Measurements from ENCODE around the gene TACO1.

Gene TACO1

DNA sequence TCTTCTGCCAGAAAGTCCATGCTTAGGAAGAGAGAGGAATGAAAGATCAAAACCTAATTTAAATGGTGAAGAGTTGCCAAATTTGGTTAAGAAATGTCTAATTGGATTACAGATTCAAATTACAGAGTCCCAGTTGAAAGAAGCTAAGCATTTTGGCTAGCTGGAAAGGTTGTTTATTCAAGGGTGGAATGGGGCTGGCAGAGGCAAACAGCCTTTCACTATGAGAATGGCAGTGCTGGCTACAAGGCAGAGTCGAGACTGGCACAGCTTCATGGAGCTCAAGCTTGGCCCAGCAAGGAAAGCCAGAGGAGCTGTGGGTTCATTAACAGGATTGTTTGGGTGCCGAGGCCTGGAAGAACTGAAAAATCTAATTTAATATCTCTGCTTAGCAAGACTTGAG lies 35.1 kb downstream of the TACO1 start:
- no peak for FAIRE-seq
- DNase-seq (ENCODE audit: insufficient read length, low spot score) = no peak
- TF ChIP-seq, protein P1, sequence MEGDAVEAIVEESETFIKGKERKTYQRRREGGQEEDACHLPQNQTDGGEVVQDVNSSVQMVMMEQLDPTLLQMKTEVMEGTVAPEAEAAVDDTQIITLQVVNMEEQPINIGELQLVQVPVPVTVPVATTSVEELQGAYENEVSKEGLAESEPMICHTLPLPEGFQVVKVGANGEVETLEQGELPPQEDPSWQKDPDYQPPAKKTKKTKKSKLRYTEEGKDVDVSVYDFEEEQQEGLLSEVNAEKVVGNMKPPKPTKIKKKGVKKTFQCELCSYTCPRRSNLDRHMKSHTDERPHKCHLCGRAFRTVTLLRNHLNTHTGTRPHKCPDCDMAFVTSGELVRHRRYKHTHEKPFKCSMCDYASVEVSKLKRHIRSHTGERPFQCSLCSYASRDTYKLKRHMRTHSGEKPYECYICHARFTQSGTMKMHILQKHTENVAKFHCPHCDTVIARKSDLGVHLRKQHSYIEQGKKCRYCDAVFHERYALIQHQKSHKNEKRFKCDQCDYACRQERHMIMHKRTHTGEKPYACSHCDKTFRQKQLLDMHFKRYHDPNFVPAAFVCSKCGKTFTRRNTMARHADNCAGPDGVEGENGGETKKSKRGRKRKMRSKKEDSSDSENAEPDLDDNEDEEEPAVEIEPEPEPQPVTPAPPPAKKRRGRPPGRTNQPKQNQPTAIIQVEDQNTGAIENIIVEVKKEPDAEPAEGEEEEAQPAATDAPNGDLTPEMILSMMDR (IDR thresholded peaks at IDR 0.05; ENCODE audit: insufficient read depth, missing control alignments) = no peak

DNA sequence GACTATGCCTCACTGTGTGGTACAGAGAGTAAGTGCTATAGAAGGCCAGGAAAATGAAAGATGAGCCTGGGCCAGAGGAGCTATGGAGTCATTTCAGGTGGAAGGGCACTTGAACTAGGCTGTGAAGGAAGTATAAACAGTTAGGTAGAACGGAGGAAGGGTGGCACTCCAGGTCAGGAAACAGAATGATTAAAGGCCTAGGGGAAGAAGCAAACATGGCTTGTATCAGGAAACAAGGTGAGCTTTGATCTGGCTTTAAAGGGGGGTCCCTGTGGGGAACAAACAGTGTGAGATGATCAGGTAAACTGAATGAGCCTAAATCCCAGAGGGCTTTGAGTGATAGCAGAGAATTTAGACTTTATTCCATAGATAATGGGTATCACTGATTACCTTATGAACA lies 38.4 kb downstream of the TACO1 start:
- TF ChIP-seq, protein P1 (IDR thresholded peaks at IDR 0.05; ENCODE audit: insufficient read depth, missing control alignments) = no peak
- FAIRE-seq = no peak
- DNase-seq (ENCODE audit: insufficient read length, low spot score) = no peak

- DNase-seq (ENCODE audit: insufficient read length, low spot score) (no peak), FAIRE-seq (no peak)
- TF ChIP-seq, protein P1 (IDR thresholded peaks at IDR 0.05; ENCODE audit: insufficient read depth, missing control alignments) = no peak
Measured at GRCh38 chr17:63640038-63640437, 39.3 kb downstream of the TACO1 start.

DNA sequence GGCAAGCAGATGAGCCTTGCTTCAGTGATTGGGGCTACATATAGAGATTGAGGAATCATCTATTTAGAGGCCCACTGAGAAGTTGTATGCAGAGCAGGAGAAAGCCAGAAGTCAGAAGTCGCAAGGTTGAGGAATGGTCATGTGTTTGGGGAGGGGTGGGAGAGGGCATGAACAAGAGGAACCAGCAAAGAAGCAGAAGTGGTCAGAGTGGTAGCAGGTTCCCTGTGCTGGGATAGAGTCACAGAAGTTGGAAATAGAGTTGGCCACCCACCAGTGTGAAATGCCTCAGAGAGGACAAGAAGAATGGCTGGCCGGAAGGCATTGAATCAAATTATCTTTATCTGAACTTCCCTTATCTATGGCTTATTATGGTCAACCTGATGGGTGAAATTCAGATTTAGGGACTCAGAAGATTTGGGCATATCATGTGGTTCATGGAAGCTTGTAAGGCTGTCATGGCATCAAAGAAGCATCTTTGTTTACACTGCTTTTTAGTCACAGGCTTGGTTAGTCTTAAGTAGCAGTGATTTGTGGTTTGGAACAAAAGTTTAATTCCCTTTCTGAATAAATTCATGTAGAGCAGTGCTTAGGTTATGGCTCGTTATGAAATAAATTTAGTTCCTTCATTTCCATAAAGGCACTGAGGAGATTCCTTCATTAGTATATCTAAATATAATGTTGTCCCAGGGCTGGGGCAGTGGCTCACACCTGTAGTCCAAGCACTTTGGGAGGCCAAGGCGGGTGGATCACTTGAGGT lies 41.2 kb downstream of the TACO1 start:
- no peak for FAIRE-seq
- no peak for DNase-seq (ENCODE audit: insufficient read length, low spot score)
- TF ChIP-seq, protein P1 (IDR thresholded peaks at IDR 0.05; ENCODE audit: insufficient read depth, missing control alignments) = no peak

GRCh38 chr17:63644846-63645245 lies 44.2 kb downstream of the TACO1 start:
- no peak for DNase-seq (ENCODE audit: insufficient read length, low spot score)
- FAIRE-seq = no peak
- TF ChIP-seq, protein P1 (IDR thresholded peaks at IDR 0.05; ENCODE audit: insufficient read depth, missing control alignments) = no peak

DNA sequence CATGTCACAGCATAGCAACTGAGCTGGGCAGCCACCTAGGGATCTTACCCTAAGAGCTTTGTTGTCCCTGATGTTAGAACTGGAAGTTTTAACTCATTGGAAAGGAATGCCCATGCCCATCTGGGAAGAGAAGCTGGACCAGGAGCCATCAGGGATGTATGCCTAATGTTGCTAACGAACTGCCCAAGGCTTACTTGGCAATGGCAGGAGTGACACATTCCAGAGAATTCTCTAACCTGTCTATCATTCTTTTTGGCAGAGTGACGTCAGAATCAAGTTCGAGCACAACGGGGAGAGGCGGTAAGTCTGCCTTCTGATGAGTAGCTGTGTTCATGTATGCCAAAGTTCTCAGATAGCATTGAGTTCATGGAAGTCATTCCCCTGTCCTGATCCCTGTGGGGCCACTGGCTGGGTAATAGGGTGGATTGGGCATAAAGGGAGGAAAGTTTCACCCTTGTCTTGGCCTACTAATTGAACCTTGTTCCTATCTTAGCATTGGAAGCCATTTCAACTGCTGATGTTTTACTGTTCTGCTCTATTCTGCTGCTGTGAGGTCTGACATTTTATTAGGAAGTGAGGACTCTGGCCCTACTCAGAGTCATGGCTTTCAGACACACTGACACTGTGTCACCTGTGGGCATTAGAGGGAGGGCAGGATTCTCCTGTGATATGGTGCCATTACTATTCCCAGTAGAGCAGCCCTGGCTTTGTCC lies 45.2 kb downstream of the TACO1 start:
- no peak for FAIRE-seq
- TF ChIP-seq, protein P1 (IDR thresholded peaks at IDR 0.05; ENCODE audit: insufficient read depth, missing control alignments) = no peak
- DNase-seq (ENCODE audit: insufficient read length, low spot score) = no peak

DNA sequence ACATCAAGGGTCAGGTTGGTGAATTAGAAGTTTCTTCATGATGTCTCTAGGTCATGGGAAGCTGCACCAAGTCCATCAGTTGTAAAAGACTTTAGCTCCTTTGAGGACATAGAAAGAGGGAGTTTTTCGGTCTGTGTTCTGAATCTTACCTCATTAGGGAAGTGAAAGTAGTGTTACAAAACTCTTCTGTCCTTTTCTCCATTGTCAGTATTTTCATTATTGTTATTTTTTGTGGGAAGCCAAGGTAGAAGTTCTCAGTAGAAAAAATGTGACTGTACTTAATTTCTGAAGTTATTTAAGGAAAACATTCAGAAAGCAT lies 45.8 kb downstream of the TACO1 start:
- TF ChIP-seq, protein P1 (IDR thresholded peaks at IDR 0.05; ENCODE audit: insufficient read depth, missing control alignments) = no peak
- FAIRE-seq (no peak), DNase-seq (ENCODE audit: insufficient read length, low spot score) (no peak)
